Measurements from ENCODE around the gene ZIC5. TPM values are rescaled to one million over a fixed set of nuclear protein-coding genes. Genes with fewer than 3 reads are reported as not detected.

The ZIC5 gene
- total and polyA plus RNA-seq, 2 of the 13 experiments (the other 11 are each of a cell fraction or from before 2014, with no cell fraction given) = 0.02 to 0.07 TPM

DNA sequence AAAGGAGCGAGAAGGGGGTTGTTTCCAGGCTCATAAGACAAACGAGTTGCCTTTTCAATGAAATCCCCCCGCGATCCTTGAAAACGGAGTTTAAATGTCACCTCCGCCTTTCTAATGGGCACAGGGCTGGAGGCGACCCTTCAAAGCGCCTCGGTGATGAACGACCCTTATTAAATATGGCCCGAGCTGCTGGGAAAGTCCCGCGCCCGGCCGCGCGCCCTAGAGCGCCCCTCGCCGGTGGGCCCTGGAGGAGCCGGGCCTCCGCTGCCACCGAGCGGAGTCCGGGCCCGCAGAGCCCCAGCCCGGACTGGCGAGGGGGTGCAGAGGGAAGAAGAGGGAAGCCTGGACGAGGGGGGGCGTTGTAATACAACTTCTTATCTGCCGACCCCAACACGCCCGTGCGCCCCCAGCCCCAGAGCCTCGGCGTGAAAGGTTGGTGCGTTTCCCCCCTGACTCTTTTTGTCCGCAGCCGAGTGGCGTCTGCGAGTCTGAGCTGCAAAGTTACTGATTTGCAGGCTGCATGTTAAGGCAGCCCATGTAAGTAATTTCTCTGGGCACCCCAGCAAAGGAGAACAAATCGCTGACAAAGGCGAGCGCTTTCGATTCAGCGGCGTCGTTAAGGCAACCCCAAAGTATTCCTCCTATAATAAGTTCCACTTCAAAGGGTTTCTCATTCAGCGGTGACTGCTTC is 11.9 kb downstream of the ZIC5 start:
- H2AFZ ChIP-seq (ENCODE audit: low read length) = no peak overlapping the region
- H3K27ac ChIP-seq (ENCODE audit: extremely low read length, insufficient read depth, low read length) = no peak overlapping the region
- intact Hi-C loops (cut with micrococcal nuclease; ENCODE audit: unreplicated experiment) = no loop called here
- ChIA-PET CTCF (ENCODE audit: low intra/inter-chr PET ratio, low total read pairs) (no interaction called here), POLR2A (no interaction called here)
- no peaks in the 10 kb centered on the region for H4K20me1 ChIP-seq (ENCODE audit: insufficient read depth, low read length)
- no peak overlapping the region for H3K9ac ChIP-seq (ENCODE audit: insufficient read depth, low read depth, low read length)
- BruUV-seq (replicated peaks) = no TSS peak
- TF ChIP-seq, protein P1, sequence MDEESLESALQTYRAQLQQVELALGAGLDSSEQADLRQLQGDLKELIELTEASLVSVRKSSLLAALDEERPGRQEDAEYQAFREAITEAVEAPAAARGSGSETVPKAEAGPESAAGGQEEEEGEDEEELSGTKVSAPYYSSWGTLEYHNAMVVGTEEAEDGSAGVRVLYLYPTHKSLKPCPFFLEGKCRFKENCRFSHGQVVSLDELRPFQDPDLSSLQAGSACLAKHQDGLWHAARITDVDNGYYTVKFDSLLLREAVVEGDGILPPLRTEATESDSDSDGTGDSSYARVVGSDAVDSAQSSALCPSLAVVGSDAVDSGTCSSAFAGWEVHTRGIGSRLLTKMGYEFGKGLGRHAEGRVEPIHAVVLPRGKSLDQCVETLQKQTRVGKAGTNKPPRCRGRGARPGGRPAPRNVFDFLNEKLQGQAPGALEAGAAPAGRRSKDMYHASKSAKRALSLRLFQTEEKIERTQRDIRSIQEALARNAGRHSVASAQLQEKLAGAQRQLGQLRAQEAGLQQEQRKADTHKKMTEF (CRISPR knock-in tag; IDR thresholded peaks at IDR 0.05) = no peak
- TF ChIP-seq, protein P2, sequence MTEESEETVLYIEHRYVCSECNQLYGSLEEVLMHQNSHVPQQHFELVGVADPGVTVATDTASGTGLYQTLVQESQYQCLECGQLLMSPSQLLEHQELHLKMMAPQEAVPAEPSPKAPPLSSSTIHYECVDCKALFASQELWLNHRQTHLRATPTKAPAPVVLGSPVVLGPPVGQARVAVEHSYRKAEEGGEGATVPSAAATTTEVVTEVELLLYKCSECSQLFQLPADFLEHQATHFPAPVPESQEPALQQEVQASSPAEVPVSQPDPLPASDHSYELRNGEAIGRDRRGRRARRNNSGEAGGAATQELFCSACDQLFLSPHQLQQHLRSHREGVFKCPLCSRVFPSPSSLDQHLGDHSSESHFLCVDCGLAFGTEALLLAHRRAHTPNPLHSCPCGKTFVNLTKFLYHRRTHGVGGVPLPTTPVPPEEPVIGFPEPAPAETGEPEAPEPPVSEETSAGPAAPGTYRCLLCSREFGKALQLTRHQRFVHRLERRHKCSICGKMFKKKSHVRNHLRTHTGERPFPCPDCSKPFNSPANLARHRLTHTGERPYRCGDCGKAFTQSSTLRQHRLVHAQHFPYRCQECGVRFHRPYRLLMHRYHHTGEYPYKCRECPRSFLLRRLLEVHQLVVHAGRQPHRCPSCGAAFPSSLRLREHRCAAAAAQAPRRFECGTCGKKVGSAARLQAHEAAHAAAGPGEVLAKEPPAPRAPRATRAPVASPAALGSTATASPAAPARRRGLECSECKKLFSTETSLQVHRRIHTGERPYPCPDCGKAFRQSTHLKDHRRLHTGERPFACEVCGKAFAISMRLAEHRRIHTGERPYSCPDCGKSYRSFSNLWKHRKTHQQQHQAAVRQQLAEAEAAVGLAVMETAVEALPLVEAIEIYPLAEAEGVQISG (CRISPR knock-in tag; IDR thresholded peaks at IDR 0.05) = no peak
- TF ChIP-seq SPEN (CRISPR knock-in tag; IDR thresholded peaks at IDR 0.05; ENCODE audit: low read depth) = no peak
- 0 out of 2 replicates have a peak, but pooled peaks have one; percentile 12 for TF ChIP-seq CTCF (CRISPR knock-in tag; IDR thresholded peaks at IDR 0.05)
- no peaks in the 10 kb centered on the region for H3K9me3 ChIP-seq (ENCODE audit: low read length)
- DNase-seq (ENCODE audit: low spot score) = no peak
- WGBS (ENCODE audit: low lambda C conversion rate) = 54% methylated on average over 13 of the region's 49 CpGs
- ATAC-seq = no peak
- peaks cover 40% of the 10 kb centered on the region for H3K4me1 ChIP-seq (ENCODE audit: insufficient read depth, low read length)
- H3K27me3 ChIP-seq (ENCODE audit: control insufficient read depth in 1 of 2, insufficient read depth in 2 of 2, low read length in 2 of 2) = peaks cover 5 to 61% of the 10 kb centered on the region in 2 experiments
- H3K4me3 ChIP-seq (replicated peaks in 1 of 3; ENCODE audit: insufficient read depth in 1 of 3, low read depth in 2 of 3, low read length in 3 of 3) = peak overlapping the region; percentile 19 to 50 (median 34); a peak in 3 of 6 replicates
- H3K79me2 ChIP-seq (ENCODE audit: insufficient read depth, low read length) = no peaks in the 10 kb centered on the region
- peak overlapping the region; percentile 52 for H3K4me2 ChIP-seq (ENCODE audit: low read depth, low read length)
- H3K36me3 ChIP-seq (replicated peaks in 1 of 2; ENCODE audit: control insufficient read depth in 1 of 2, insufficient read depth in 2 of 2, low read length in 2 of 2) = no peaks in the 10 kb centered on the region
- no peak for FAIRE-seq
- in situ Hi-C loops (cut with HindIII; ENCODE audit: extremely low pct_ligation_motif_present, low pct_unique_long_range_greater_than_20kb) = no loop called here
